Measurements from ENCODE around the gene CCDC116. TPM values are rescaled to one million over a fixed set of nuclear protein-coding genes. Genes with fewer than 3 reads are reported as not detected.

Gene CCDC116
- total and polyA plus RNA-seq, 10 of the 15 experiments (the other 5 are each of a cell fraction or from before 2014, with no cell fraction given), result 0.04 to 0.18 (median 0.04) TPM; not detected in 6

DNA sequence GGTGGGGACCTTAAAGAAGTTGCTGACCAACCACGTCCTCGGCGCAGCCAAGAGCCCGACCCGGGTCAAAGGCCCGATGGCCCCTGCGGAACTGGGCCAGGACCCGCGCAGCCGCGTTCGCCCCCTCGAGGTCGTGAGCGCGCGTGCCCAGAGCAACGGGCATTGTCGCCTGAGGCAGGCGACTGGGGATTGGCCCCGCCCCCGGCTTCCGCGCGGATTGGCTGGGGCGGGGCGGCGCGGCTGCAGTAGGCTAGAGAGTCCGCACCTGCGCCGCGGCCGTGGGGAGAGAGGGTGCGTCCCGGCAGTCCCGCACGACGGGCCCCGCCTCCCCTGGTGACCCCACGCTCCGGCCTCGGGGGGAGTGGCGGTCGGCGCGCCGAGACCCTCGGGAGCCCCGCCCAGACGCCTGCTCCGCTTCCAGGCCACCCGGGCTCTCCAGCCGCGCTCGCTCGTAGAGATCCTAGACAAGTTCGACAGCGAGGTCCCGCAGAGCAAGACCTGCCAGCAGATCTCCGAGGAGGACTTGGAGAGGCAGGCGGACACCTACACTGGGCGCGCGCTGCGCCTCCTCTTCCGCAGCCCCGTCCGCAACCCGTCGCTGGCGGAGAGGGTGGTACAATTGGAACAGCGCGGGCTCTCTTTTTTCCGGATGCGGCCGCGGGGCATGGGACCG lies 24.9 kb downstream of the CCDC116 start (continued):
- no peak for TF ChIP-seq E2F4 (IDR thresholded peaks at IDR 0.05; ENCODE audit: low read depth, low read length)
- no peak; the same call in 1 of the 2 replicates for TF ChIP-seq HCFC1 (IDR thresholded peaks at IDR 0.05; ENCODE audit: low read length)
- no peak for TF ChIP-seq ZNF217 (IDR thresholded peaks at IDR 0.05)
- peak; percentile 61; the same call in 1 of the 2 replicates for TF ChIP-seq GATAD2B (conservative IDR thresholded peaks at IDR 0.05; ENCODE audit: low read depth)
- TF ChIP-seq IRF4 (IDR thresholded peaks at IDR 0.05; ENCODE audit: low read depth, low read length), result no peak
- peak; percentile 83 to 91 for TF ChIP-seq BHLHE40 (IDR thresholded peaks at IDR 0.05; ENCODE audit: borderline replicate concordance in 1 of 2, low read depth in 2 of 2, low read length in 1 of 2)
- no peak for TF ChIP-seq MTA2 (IDR thresholded peaks at IDR 0.05; ENCODE audit: low read depth)
- TF ChIP-seq, protein P1, sequence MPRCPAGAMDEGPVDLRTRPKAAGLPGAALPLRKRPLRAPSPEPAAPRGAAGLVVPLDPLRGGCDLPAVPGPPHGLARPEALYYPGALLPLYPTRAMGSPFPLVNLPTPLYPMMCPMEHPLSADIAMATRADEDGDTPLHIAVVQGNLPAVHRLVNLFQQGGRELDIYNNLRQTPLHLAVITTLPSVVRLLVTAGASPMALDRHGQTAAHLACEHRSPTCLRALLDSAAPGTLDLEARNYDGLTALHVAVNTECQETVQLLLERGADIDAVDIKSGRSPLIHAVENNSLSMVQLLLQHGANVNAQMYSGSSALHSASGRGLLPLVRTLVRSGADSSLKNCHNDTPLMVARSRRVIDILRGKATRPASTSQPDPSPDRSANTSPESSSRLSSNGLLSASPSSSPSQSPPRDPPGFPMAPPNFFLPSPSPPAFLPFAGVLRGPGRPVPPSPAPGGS (IDR thresholded peaks at IDR 0.05; ENCODE audit: borderline replicate concordance, insufficient read depth, low read depth, low read length, poor library complexity, severe bottlenecking), result no peak
- peak; percentile 79 for TF ChIP-seq POLR2A (IDR thresholded peaks at IDR 0.05; ENCODE audit: low read depth, low read length)
- peak; percentile 64; the same call in 1 of the 2 replicates for TF ChIP-seq MXI1 (IDR thresholded peaks at IDR 0.05; ENCODE audit: low read depth, low read length)
- no peak for TF ChIP-seq SMAD5 (IDR thresholded peaks at IDR 0.05; ENCODE audit: low read depth)
- TF ChIP-seq ZNF274 (IDR thresholded peaks at IDR 0.05; ENCODE audit: insufficient read depth, insufficient read length), result no peak
- no peak for TF ChIP-seq ATF2 (IDR thresholded peaks at IDR 0.05; ENCODE audit: low read length)
- no peak for TF ChIP-seq NR2C1 (IDR thresholded peaks at IDR 0.05)
- TF ChIP-seq CBX3 (IDR thresholded peaks at IDR 0.05; ENCODE audit: borderline replicate concordance, low read depth), result no peak
- no peak for TF ChIP-seq SIX5 (IDR thresholded peaks at IDR 0.05; ENCODE audit: low read depth, low read length, severe bottlenecking)
- TF ChIP-seq POLR2AphosphoS5 (IDR thresholded peaks at IDR 0.05; ENCODE audit: low read length), result no peak
- peak; percentile 58; the same call in 1 of the 2 replicates for TF ChIP-seq BACH1 (IDR thresholded peaks at IDR 0.05; ENCODE audit: borderline replicate concordance)
- no peak for TF ChIP-seq TBL1XR1 (IDR thresholded peaks at IDR 0.05; ENCODE audit: low read depth, low read length)
- TF ChIP-seq HDGF (IDR thresholded peaks at IDR 0.05), result no peak
- TF ChIP-seq MYC (IDR thresholded peaks at IDR 0.05; ENCODE audit: insufficient read depth, insufficient read length, insufficient replicate concordance, low read length, severe bottlenecking), result no peak
- TF ChIP-seq USF2 (IDR thresholded peaks at IDR 0.05; ENCODE audit: borderline replicate concordance, low read depth, low read length), result no peak
- TF ChIP-seq, protein P2, sequence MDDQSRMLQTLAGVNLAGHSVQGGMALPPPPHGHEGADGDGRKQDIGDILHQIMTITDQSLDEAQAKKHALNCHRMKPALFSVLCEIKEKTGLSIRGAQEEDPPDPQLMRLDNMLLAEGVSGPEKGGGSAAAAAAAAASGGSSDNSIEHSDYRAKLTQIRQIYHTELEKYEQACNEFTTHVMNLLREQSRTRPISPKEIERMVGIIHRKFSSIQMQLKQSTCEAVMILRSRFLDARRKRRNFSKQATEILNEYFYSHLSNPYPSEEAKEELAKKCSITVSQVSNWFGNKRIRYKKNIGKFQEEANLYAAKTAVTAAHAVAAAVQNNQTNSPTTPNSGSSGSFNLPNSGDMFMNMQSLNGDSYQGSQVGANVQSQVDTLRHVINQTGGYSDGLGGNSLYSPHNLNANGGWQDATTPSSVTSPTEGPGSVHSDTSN (IDR thresholded peaks at IDR 0.05; ENCODE audit: insufficient replicate concordance, low read depth, low read length), result no peak
- no peak for TF ChIP-seq PAX5 (IDR thresholded peaks at IDR 0.05; ENCODE audit: borderline replicate concordance, low read depth, low read length)
- TF ChIP-seq MEF2B (IDR thresholded peaks at IDR 0.05; ENCODE audit: partially characterized antibody, poor library complexity, severe bottlenecking), result no peak
- TF ChIP-seq NFYA (IDR thresholded peaks at IDR 0.05; ENCODE audit: borderline replicate concordance, low read depth, low read length), result no peak
